ENCODE data around the gene RCOR2.

The RCOR2 gene

GRCh38 chr11:63907063-63907462, 9.9 kb downstream of the RCOR2 start:
- DNase-seq, result no peak

DNA sequence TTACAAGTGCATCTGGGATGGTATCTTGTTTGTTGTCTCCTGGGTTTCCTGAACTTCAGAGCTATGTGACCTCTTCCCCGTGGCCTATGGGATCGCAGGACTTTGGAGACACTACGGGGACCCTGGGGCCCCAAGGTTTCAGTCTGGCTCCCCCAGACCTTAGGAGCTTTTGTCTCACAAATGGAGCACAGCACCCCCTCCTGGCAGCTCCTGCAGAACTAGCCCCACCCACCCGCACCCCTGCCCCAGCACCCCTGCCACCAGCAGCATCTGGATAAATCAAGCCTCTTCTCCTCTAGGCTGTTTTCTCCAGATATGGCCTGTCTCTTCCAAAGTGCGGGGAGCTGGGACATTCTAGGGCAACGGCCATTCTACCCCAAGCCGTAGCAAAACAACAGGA, 10.4 kb downstream of the RCOR2 start:
- no peak for DNase-seq

GRCh38 chr11:63906087-63906486, 10.9 kb downstream of the RCOR2 start:
- DNase-seq, result no peak

DNA sequence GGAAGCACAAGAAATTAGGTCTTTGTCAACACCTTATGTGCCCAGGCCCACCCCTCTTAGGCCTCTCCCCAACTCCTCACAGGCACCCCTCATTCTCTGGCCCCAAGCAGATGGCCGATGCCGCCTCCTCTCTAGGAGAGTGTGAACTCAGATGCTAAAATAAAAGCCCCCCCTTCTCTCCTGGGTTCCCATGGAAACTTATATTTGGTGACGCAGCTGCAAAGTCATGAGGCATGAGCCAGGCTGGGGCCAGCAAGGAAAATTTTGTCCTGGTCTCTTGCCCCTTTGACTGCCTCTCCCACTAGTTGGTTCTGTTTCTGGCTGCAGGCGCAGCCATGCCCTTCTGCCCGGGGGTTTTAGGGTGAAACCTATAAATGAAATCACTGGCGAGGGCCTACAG, 11.8 kb downstream of the RCOR2 start:
- no peak for DNase-seq

DNA sequence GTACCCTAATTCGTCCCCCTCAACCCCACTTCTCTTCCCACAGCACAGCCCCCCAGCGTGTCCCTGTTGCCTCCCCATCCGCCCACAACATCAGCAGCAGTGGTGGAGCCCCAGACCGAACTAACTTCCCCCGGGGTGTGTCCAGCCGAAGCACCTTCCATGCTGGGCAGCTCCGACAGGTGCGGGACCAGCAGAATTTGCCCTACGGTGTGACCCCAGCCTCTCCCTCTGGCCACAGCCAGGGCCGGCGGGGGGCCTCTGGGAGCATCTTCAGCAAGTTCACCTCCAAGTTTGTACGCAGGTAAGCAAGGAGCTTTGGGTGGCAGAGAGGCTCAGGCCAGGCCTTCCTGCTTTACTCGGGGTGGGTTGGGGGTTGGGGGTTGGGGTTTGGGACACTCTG, 12.2 kb downstream of the RCOR2 start:
- DNase-seq, result no peak

DNA sequence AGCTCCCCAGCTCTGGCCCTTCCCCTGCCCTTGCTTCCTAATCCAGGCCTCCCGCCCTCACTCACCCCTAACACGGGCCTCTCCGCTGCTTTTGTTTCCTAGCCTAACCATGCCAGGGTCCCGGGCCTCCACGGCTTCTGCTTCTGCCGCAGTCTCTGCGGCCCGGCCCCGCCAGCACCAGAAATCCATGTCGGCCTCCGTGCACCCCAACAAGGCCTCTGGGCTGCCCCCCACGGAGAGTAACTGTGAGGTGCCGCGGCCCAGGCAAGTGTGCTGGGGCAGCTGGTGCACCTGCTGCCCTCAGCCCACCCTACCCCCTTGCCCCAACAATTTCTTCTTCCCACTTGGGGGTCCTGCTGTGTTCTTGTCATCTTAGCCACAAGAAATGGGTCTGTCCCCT, 13.1 kb downstream of the RCOR2 start:
- DNase-seq, result no peak

DNA sequence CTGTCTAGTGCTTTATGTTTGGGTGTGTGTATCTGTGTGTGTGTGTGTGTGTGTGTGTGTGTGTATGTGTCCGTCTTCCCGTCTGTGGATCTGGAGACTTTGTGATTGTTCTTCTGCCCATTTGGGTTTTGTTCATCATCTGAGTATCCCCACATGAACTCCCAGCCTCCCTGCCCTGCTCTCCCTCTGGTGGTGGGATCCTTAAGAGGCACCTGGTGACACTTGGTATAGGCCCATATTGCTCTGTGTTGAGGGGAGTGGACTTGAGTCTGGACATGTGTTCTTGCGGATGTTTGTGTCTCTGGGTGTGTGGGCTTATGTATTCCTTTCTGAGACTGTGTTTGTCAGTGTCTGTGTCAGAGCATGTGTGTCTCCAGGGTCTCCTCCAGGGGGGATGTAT, 15.3 kb downstream of the RCOR2 start:
- DNase-seq, result no peak

DNA sequence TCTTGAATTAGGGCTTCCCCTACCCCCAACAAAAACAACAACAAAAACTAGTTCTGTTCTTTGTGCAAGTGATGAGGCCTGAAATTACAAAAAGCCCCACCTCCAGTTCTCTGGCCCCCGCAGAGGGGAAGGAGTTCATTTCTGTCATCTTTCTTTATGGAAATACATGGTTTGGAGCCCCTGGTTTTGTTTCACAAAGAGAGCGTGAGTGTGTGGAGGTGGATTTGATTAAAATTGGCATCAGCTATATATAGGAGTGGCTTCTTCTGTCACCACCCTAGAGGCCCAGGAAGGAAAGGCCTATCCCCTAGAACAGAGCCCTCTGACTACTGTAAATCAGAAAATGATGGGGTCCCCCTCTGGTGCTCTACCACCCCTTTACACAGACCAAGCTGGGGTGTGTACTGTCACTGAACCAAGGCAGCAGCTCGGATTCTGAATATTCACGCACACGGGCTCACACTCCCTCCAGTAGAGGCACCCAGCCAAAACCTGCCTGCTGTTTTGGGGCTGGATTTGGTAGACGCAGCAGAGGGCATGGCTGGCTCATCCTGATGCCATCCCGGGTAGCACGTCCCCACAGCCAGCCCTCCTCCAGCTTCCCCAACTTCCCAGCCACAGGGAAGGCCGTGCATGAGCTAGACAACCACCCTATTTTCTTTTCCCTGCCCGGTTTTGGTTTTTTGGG, 19.4 kb downstream of the RCOR2 start:
- no peak for DNase-seq

GRCh38 chr11:63896071-63896470, 20.9 kb downstream of the RCOR2 start:
- DNase-seq, result peak; percentile 71

- no peak for DNase-seq
These were observed 23.6 kb downstream of the RCOR2 start for GRCh38 chr11:63893355-63893754.

DNA sequence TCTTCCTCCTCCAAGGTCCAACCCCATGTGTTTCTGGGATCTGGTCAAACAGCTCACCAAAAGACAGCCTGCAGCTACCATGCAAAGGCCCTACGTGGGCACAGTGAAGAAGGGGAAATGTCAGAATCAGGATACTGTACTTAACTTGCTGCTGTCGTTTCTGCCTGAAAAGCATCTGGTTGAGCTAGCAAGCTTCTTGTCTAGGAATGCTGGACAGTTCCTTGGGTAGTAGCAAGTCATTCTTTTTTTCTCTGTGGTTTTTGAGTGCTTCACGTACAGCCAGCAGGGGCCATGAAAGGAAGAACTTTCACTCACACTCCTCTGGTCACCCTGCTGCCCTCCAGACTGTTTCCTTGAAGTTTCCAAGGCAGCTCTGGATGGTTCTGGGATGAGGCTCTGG, 24.7 kb downstream of the RCOR2 start:
- no peak for DNase-seq

DNA sequence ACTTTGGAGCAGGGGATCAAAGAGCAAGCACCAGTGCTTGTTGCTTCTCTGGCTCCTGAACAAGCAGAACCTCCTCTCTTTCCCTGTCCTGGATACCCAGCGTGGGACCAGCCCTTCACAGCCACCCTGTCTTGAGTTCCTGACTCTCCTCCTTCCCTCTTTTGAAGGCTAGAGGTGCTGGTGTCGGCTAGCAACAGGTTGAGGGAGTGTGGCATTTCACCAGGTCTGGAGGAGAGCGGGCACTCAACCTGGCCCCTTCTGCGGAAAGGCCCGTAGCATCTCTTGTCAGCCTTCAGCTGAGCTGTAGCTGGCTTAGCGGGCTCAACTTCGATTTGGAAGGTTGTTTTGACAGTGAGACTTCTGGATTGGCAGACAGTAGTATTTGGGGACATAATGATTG, 26.6 kb downstream of the RCOR2 start:
- DNase-seq, result no peak

- no peak for DNase-seq
These were observed 27.6 kb downstream of the RCOR2 start for GRCh38 chr11:63889344-63889743.

- DNase-seq, result peak; percentile 93
These were observed 28.5 kb downstream of the RCOR2 start for GRCh38 chr11:63888170-63889086.

DNA sequence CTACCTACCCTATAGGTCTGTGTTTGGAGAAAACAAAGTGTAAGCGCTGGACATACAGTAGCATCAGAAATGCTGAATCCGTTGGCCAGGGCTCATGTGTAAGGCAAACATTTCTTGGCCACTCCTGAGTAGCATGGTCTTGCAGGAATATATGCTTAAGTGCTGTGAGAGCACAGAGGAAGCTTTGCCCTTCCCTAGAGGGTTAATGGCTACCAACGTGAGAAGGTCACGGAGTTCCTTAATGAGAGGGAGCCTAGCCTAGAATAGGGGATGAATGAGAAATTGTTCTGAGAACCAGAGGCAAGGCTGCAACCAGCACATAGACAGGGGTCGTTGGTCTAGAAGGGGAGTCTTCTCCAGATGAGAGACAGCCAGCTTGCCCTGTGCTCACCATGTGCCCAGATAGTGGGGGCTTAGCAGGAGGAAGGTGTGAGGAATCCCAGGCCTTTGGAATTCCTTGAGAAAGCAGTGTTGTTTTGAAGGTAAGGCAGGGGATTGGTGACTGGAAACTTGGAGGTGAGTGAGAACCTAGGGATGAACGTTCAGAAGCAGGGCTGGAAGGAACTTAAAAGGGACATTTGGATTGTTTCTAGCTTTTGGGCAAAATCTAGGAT, 29.5 kb downstream of the RCOR2 start:
- no peak for DNase-seq

- peak; percentile 9 for DNase-seq
These were observed 32.6 kb downstream of the RCOR2 start for GRCh38 chr11:63884196-63884932.

- DNase-seq, result no peak
These were observed 33.2 kb downstream of the RCOR2 start for GRCh38 chr11:63883791-63884190.

DNA sequence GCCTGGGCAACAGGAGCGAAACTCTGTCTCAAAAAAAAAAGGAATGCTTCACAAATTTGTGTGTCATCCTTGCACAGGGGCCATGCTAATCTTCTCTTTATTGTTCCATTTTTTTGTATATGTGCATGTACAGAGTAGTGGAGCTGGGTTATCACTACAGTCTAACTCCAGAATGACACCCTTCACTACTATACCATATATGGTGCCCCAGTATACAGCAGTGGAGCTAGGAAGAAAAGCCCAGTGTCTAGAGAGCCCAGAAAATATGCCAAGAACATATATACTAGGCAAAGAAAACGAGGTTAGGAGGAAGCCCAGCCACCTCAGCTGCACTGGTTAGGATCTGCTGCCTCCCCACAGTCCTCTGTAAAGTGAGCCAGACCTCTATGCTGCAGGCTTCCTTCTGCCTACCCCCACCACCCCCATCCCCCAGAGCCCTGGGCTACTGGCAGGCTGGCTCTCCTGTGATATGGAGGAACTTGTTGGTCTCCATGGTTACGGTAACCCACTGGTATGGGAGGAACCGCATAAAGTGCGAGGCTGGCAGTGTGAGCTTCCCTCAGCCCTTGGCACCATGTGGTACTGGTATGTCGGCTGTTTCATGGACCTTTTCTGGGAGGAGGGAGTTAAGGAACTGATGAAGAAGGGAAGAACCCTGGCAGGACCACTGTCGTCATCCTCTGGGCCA, 34.3 kb downstream of the RCOR2 start:
- no peak for DNase-seq

DNA sequence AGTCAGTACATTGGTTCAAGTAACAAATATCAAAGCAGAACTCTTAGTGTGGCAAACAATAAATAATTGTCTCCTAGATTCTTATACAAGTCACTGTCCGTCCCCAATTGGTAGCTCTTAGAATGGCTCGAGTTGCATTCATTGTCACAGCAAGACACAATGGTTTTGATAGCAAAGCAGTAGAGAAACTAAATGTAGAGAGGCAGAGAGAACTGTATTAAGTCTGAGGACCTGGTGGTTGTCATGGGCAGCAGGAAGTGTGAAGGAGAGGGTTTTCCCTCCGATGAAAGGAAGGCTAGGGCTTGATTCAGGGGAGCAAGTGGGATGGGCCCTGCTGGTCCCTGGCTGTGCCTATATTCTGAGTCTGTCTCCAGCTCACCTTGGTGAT, 36.6 kb downstream of the RCOR2 start:
- DNase-seq, result no peak

GRCh38 chr11:63879598-63880402, 37.2 kb downstream of the RCOR2 start:
- DNase-seq, result no peak

DNA sequence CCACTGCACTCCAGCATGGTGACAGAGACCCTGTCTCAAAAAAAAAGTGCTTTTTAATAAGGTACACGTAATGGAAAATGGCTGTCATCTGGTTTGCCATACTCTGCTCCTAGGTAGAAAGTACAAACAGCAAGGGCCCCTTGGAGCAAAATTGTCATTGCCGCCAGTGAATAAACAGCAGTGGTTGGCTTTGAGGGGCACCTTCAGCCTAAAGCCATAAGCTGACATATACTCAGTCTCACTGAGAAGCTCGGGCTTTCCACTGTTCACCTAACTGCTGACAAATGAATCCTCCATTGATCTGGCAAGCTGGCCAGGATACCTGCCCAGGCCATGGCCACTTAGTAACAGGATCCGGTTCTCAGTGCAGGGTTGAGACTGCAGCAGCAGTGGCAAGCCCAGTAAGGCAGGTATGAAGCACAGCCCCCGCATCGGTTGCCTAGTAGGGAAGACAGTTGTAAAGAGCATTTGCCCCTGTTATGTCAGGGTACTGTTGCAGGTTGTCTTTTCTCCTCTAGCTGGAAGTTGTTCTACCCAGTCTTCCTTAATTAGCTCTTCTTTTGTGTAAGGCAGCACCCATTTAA, 39.2 kb downstream of the RCOR2 start:
- DNase-seq, result peak; percentile 4
